ENCODE measurements around the gene CTCFL. TPM values are rescaled to one million over a fixed set of nuclear protein-coding genes. Genes with fewer than 3 reads are reported as not detected.

The CTCFL gene
- total RNA-seq, 1 donor from 2014 or later: 0.09 TPM

DNA sequence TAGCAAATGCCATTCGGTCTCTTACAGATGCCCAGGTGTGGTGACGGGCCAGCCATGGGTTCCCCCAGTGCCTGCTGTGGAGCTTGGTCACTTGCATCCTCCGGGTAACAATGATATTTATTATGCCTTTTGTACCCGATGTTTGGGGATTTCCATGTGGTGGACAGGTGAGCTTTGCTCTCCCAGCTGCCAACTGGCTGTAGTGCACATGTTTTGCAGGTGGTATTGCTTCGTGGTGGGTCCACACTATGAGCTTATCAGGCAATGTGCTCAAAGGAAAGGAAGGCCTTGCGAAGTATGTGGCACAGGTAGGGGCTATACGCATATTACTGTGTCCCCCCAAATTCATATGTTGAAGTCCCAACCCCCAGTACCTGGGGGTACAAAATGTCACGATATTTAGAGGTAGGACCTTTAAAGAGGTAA lies 4.2 kb upstream of the CTCFL start:
- no peaks in the 10 kb centered on the region for H3K36me3 Mint-ChIP-seq (ENCODE audit: low read depth)
- no peak overlapping the region for H3K27ac Mint-ChIP-seq (ENCODE audit: unreplicated experiment)
- TF ChIP-seq, protein P1, sequence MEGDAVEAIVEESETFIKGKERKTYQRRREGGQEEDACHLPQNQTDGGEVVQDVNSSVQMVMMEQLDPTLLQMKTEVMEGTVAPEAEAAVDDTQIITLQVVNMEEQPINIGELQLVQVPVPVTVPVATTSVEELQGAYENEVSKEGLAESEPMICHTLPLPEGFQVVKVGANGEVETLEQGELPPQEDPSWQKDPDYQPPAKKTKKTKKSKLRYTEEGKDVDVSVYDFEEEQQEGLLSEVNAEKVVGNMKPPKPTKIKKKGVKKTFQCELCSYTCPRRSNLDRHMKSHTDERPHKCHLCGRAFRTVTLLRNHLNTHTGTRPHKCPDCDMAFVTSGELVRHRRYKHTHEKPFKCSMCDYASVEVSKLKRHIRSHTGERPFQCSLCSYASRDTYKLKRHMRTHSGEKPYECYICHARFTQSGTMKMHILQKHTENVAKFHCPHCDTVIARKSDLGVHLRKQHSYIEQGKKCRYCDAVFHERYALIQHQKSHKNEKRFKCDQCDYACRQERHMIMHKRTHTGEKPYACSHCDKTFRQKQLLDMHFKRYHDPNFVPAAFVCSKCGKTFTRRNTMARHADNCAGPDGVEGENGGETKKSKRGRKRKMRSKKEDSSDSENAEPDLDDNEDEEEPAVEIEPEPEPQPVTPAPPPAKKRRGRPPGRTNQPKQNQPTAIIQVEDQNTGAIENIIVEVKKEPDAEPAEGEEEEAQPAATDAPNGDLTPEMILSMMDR (conservative IDR thresholded peaks at IDR 0.05): no peak
- peaks cover 3% of the 10 kb centered on the region for H3K9me3 Mint-ChIP-seq
- no peak overlapping the region for H3K4me3 Mint-ChIP-seq
- DNase-seq (ENCODE audit: low read depth, low spot score): no peak
- H3K27me3 Mint-ChIP-seq (ENCODE audit: low read depth): peaks cover 25% of the 10 kb centered on the region
- peaks cover under 1% of the 10 kb centered on the region for H3K4me1 Mint-ChIP-seq

DNA sequence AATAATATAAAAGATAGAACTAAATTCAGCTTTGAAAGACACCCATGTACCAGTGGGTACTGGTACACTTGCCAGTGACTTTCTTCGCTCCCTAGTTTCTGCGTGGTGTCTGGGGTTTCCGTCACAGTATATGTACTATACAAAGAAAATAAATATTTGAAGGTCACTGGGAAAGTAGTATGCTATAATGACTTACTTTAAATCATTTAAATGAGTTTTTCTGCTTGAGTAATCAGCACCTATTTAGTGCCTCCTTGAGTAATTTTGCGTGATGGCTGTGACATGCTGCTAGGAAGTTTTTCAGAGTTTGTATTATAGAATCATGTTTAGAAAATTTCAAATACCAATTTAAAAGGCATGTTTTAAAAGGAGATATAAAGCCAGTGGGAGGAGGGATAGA lies 3.2 kb upstream of the CTCFL start:
- H3K9me3 Mint-ChIP-seq: peaks cover 3% of the 10 kb centered on the region
- H3K27ac Mint-ChIP-seq (ENCODE audit: unreplicated experiment): no peak overlapping the region
- TF ChIP-seq, protein P1 (conservative IDR thresholded peaks at IDR 0.05): no peak
- peaks cover 10% of the 10 kb centered on the region for H3K4me1 Mint-ChIP-seq
- no peak for DNase-seq (ENCODE audit: low read depth, low spot score)
- no peak overlapping the region for H3K4me3 Mint-ChIP-seq
- H3K36me3 Mint-ChIP-seq (ENCODE audit: low read depth): no peaks in the 10 kb centered on the region
- peaks cover 16% of the 10 kb centered on the region for H3K27me3 Mint-ChIP-seq (ENCODE audit: low read depth)

DNA sequence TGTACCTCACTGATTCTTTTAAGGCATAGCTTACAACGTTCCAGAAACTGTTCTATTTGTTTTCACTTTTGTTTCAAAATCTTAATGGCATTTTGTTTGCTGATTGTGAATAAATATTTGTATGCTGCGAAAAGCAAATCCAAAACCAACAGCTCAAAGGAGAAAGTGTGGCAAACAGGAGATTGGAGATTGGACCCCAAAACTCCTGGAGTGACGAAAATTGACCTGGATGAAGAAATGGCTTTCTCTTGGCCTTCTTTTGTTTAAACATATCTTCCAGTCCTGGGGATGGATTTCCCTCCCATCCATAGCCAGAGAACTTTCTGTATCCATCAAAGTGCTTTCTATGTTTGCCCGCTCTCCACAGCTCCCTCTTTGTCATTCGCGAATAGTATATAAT lies 2.8 kb upstream of the CTCFL start:
- peaks cover 15% of the 10 kb centered on the region for H3K4me1 Mint-ChIP-seq
- DNase-seq (ENCODE audit: low read depth, low spot score): no peak
- H3K27ac Mint-ChIP-seq (ENCODE audit: unreplicated experiment): no peak overlapping the region
- H3K4me3 Mint-ChIP-seq: no peak overlapping the region
- no peaks in the 10 kb centered on the region for H3K36me3 Mint-ChIP-seq (ENCODE audit: low read depth)
- H3K9me3 Mint-ChIP-seq: peaks cover under 1% of the 10 kb centered on the region
- TF ChIP-seq, protein P1 (conservative IDR thresholded peaks at IDR 0.05): no peak
- peaks cover 14% of the 10 kb centered on the region for H3K27me3 Mint-ChIP-seq (ENCODE audit: low read depth)

DNA sequence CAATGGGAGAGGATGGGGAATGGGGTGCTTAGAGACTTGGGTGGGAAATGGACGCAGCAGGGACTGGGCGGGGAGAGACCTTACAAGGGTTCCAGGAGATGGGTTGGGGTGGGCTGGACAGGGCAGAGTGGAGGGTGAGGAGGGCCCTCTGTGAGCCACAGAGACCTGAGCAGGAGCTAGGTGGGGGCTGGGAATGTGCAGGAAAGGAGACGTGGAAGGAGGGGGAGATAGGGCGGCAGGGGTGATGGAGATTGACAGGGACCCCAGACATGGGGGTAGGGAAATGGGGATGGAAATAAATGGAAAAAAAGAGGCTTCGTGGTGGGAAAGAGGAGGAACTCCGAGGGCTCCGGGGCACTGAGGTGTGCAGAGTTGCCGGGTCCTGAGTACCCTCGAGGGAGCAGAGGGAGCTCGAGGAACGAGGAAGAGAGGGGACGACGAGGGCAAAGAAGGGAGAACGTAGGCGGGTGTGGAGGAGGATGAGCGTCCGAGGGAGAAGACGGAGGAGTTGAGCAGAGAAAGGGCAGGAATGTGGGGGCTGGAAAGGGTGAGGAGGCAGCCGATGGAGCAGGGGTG lies 2.0 kb upstream of the CTCFL start:
- Mint-ChIP-seq H3K27ac (ENCODE audit: unreplicated experiment) (no peak overlapping the region), H3K4me3 (no peak overlapping the region), H3K36me3 (ENCODE audit: low read depth) (no peaks in the 10 kb centered on the region), H3K27me3 (ENCODE audit: low read depth) (peaks cover 10% of the 10 kb centered on the region), H3K4me1 (peaks cover 18% of the 10 kb centered on the region), H3K9me3 (no peaks in the 10 kb centered on the region)
- TF ChIP-seq, protein P1 (conservative IDR thresholded peaks at IDR 0.05): no peak
- no peak for DNase-seq (ENCODE audit: low read depth, low spot score)

DNA sequence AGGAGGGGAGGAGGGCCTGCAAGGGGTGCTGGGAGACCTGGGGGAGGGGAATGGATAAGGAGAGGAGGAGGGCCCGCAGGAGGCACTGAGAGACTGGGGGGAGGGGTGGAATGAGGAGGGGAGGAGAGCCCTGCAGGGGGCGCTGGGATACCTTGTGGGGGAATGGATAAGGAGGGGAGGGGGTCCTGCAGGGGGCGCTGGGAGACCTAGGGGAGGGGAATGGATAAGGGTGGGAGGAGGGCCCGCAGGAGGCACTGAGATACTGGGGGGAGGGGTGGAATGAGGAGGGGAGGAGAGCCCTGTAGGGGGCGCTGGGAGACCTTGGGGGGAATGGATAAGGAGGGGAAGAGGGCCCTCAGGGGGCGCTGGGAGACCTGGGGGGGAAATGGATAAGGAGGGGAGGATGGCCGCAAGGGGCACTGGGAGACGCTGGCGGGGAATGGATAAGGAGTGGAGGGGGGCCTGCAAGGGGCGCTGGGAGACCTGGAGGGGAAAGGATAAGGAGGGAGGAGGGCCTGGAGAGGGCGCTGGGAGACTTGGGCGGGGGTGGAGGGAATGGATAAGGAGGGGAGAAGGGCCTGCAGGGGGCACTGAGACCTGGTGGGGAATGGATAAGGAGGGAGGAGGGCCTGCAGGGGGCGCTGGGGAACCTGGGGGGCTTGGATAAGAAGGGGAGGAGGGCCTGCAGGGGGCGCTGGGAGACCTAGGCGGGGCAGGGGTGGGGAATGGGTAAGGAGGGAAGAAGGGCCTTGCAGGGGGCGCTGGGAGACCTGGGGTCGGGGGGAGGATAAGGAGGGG lies 1.3 kb upstream of the CTCFL start:
- Mint-ChIP-seq H3K36me3 (ENCODE audit: low read depth) (no peaks in the 10 kb centered on the region), H3K4me3 (no peak overlapping the region), H3K27ac (ENCODE audit: unreplicated experiment) (no peak overlapping the region), H3K9me3 (no peaks in the 10 kb centered on the region), H3K4me1 (peaks cover 18% of the 10 kb centered on the region), H3K27me3 (ENCODE audit: low read depth) (peaks cover 10% of the 10 kb centered on the region)
- TF ChIP-seq, protein P1 (conservative IDR thresholded peaks at IDR 0.05): no peak
- DNase-seq (ENCODE audit: low read depth, low spot score): no peak
